ENCODE data around the gene ADAM17.

GRCh38 chr2:9473308-9473984 is 82.2 kb downstream of the ADAM17 start:
- TF ChIP-seq, protein P1, sequence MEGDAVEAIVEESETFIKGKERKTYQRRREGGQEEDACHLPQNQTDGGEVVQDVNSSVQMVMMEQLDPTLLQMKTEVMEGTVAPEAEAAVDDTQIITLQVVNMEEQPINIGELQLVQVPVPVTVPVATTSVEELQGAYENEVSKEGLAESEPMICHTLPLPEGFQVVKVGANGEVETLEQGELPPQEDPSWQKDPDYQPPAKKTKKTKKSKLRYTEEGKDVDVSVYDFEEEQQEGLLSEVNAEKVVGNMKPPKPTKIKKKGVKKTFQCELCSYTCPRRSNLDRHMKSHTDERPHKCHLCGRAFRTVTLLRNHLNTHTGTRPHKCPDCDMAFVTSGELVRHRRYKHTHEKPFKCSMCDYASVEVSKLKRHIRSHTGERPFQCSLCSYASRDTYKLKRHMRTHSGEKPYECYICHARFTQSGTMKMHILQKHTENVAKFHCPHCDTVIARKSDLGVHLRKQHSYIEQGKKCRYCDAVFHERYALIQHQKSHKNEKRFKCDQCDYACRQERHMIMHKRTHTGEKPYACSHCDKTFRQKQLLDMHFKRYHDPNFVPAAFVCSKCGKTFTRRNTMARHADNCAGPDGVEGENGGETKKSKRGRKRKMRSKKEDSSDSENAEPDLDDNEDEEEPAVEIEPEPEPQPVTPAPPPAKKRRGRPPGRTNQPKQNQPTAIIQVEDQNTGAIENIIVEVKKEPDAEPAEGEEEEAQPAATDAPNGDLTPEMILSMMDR (IDR thresholded peaks at IDR 0.05), result peak in 2 of 6 experiments; percentile 18 to 35
- TF ChIP-seq POLR2A (IDR thresholded peaks at IDR 0.05), result no peak
